ENCODE results near the gene CXCL11. TPM values are rescaled to one million over a fixed set of nuclear protein-coding genes. Genes with fewer than 3 reads are reported as not detected.
"Not testable (repeated sequence)": the region's sequence is repeated elsewhere in the genome, so short reads cannot be mapped to it uniquely, and the experiment has no call there.

CXCL11 gene
- total RNA-seq, 2 experiments from 2014 or later, result not detected

DNA sequence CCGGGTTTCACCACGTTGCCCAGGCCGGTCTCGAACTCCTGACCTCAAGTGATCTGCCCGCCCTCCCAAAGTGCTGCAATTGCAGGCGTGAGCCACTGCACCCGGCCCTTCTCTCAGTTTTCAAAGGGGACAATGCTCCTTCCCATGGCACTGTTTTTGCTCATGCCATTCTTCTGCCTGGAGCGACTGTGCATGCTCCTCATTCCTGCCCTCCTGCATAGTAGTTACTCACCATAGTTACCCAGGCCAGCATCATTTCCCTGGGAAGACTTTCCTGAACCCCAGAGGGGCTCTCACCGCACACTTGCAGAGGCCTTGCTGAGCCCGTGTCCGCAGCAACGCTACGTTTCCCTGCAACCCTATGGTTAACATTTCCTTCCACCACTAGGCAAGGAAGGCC lies 25.3 kb downstream of the CXCL11 start:
- ChIA-PET CTCF (interaction anchor here (1.0 to 1.5 kb wide), 3 partner anchors 14 to 94 kb away, joined by 3 to 7 read pairs (median 5); no protein-coding TSS in a partner anchor), POLR2A (no interaction called here)
- Mint-ChIP-seq H3K27me3 (peaks cover 18% of the 10 kb centered on the region), H3K4me3 (no peak overlapping the region), H3K27ac (no peak overlapping the region), H3K36me3 (ENCODE audit: low read depth) (no peaks in the 10 kb centered on the region), H3K9me3 (no peaks in the 10 kb centered on the region), H3K4me1 (peaks cover 6% of the 10 kb centered on the region)
- no peak for DNase-seq

DNA sequence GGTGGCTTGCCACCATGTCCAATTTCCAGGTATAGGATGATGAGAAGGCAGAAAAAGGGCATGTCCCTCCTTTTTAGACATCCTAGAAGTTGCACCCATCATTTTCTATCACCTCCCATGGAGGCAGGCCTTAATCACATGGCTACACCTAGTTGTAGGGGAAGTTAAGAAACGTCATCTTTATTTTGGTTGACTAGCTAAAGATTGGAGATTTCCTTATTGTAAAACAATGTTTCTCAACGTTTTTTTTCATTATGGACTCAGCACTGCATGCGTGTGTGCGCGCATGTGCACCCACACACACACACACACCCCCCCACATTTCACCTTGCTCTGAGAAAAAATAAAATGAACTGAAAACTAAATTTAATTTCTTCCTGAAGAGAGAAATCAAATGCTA lies 26.6 kb downstream of the CXCL11 start:
- H3K4me3 Mint-ChIP-seq, result no peak overlapping the region
- ChIA-PET CTCF (interaction anchor here (0.6 to 1.5 kb wide), 6 partner anchors 13 to 93 kb away, joined by 3 to 7 read pairs (median 4); no protein-coding TSS in a partner anchor), POLR2A (no interaction called here)
- H3K27me3 Mint-ChIP-seq, result peaks cover 16% of the 10 kb centered on the region
- peaks cover 6% of the 10 kb centered on the region for H3K4me1 Mint-ChIP-seq
- no peaks in the 10 kb centered on the region for H3K9me3 Mint-ChIP-seq
- H3K27ac Mint-ChIP-seq, result no peak overlapping the region
- DNase-seq, result no peak
- no peaks in the 10 kb centered on the region for H3K36me3 Mint-ChIP-seq (ENCODE audit: low read depth)

DNA sequence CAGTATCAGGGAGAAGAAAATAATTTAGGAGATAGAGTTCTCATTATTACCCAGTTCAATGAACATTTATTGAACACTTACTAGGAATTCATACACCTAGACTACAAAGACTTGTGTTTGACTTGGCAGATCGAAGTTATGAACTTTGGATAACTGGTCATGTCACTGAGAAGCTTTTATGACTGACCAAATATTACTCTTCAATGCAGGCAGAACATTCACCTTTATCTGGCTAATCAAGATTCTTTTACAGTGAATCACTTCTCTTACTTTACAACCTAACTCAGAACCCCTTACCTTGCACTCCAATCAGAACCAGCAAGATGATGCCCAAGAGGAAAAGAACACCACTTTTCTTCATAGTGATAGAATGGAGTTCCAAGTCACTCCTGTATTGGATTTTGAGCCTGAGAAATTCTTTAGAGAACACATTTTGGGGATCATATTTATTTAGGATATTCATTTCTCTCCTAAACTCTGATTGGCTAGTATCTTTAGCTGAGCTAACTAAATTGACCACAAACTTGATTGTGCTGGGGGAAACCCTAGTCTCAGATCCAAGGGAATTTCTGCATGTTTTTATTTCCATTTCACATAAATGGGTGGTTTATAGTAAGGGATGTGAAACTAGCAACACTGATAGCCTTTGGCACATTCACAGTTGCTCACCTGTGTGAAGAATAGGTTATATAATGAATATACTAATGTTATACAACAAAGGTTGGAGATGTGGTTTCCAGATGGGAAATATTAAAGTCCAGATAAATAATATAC lies 28.6 kb downstream of the CXCL11 start, which contains the start of gene CXCL9:
CXCL9 (minus strand) TSS at position 421 of the 774 bp plus-strand sequence; CDS start at position 361, 60 bp downstream.
- H3K9me3 Mint-ChIP-seq, result no peaks in the 10 kb centered on the region
- no peak within 1 kb of the TSS for H3K4me3 Mint-ChIP-seq
- ChIA-PET CTCF (no interaction called here), POLR2A (no interaction called here)
- no peak within 1 kb of the TSS for H3K27ac Mint-ChIP-seq
- no peak for DNase-seq
- no peaks in the 10 kb centered on the region for H3K36me3 Mint-ChIP-seq (ENCODE audit: low read depth)
- H3K4me1 Mint-ChIP-seq, result peaks cover 7% of the 10 kb centered on the region
- peaks cover 16% of the 10 kb centered on the region for H3K27me3 Mint-ChIP-seq

DNA sequence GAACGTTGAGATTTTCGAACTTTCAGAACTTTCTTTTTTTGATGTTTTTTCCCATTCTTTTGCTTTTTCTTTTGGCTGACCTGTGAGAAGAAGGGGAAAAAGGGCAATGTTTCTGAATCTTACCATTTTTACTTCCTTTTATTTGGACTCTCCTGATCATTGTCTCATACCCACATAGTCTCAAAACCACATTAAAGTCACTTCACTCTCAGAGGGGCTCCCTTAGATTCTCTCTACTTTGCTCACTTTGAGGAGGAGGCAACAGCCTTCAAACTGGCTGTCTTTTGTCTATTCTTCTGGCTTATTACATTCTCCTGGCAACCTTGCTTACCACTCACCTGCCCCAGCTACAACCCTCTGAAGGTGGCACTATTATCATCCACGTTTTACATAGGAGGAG lies 32.2 kb downstream of the CXCL11 start:
- peaks cover 8% of the 10 kb centered on the region for H3K4me1 Mint-ChIP-seq
- no peaks in the 10 kb centered on the region for H3K36me3 Mint-ChIP-seq (ENCODE audit: low read depth)
- no peak for DNase-seq
- H3K27me3 Mint-ChIP-seq, result peaks cover 10% of the 10 kb centered on the region
- ChIA-PET POLR2A (no interaction called here), CTCF (interaction anchor here (1.1 to 1.6 kb wide), 2 partner anchors 10 to 59 kb away, joined by 4 to 6 read pairs; no protein-coding TSS in a partner anchor)
- no peak overlapping the region for H3K4me3 Mint-ChIP-seq
- H3K27ac Mint-ChIP-seq, result no peak overlapping the region
- no peaks in the 10 kb centered on the region for H3K9me3 Mint-ChIP-seq

DNA sequence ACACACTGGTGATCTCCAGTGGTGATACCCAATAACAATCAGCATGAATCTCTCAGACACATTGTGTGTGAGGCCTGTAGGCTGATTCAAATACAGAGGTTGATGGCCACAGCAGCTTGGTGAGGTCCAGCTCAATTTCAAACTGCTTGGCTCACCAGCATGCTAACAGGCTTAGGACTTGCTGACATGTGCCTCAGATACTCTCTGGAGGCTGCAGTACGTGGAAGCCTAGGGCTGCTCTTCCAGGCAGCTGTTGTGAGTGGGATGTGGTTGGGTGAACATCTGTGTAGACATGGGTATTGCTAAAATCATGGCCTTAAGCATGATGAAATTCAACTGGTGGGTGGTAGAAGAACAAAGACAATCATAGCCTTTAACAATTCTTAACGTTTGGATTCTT lies 32.8 kb downstream of the CXCL11 start:
- Mint-ChIP-seq H3K4me1 (peaks cover 8% of the 10 kb centered on the region), H3K9me3 (no peaks in the 10 kb centered on the region), H3K27ac (no peak overlapping the region), H3K36me3 (ENCODE audit: low read depth) (no peaks in the 10 kb centered on the region), H3K4me3 (no peak overlapping the region), H3K27me3 (peaks cover 4% of the 10 kb centered on the region)
- no peak for DNase-seq
- ChIA-PET POLR2A (no interaction called here), CTCF (interaction anchor here (1.1 to 1.6 kb wide), 2 partner anchors 10 to 59 kb away, joined by 4 to 6 read pairs; no protein-coding TSS in a partner anchor)

DNA sequence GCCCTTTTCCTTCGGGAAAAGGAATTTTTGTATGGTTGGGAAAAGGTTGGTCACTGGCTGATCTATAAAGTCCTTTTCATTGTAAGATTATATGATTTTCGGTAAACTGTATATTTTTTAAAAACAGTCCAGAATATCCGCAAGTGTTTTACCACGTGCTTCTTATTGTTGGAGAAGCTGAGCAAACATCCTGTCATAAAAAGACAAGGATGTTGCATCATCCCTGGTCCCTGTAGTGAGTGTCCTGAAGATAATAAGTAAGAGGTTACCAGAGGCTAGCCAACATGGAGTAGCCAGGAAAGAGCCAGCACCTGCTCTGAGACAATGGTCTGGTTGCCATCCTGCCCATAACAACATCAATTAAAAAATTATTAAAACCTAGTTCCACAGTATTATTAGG lies 33.7 kb downstream of the CXCL11 start:
- DNase-seq, result no peak
- H3K36me3 Mint-ChIP-seq (ENCODE audit: low read depth), result no peaks in the 10 kb centered on the region
- no peaks in the 10 kb centered on the region for H3K9me3 Mint-ChIP-seq
- H3K27ac Mint-ChIP-seq, result no peak overlapping the region
- CTCF ChIA-PET, result interaction anchor here (1.1 to 1.6 kb wide), 2 partner anchors 11 to 60 kb away, joined by 4 to 6 read pairs; no protein-coding TSS in a partner anchor
- no peak overlapping the region for H3K4me3 Mint-ChIP-seq
- H3K27me3 Mint-ChIP-seq, result peaks cover 4% of the 10 kb centered on the region
- H3K4me1 Mint-ChIP-seq, result peaks cover 8% of the 10 kb centered on the region
- POLR2A ChIA-PET, result no interaction called here

DNA sequence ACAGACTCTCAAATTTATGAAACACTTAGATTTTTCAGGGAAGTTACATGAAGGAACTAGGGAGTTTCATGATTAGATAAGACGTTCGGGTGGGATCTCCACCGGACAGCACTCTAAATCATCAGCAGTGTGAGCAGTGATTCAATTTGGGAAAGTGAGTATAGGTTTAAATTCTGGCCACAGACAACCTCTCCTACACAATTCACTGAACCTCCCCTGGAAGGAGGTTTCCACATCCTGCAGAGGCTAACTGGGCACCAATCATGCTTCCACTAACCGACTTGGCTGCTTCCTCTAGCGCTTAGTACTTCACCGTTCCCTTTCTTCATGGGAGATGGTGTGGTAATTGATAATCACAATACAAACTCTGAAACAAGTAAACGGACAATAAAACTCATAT lies 34.2 kb downstream of the CXCL11 start:
- H3K9me3 Mint-ChIP-seq, result no peaks in the 10 kb centered on the region
- no peaks in the 10 kb centered on the region for H3K36me3 Mint-ChIP-seq (ENCODE audit: low read depth)
- ChIA-PET POLR2A (no interaction called here), CTCF (no interaction called here)
- peaks cover 8% of the 10 kb centered on the region for H3K4me1 Mint-ChIP-seq
- peaks cover 4% of the 10 kb centered on the region for H3K27me3 Mint-ChIP-seq
- no peak overlapping the region for H3K27ac Mint-ChIP-seq
- no peak for DNase-seq
- H3K4me3 Mint-ChIP-seq, result no peak overlapping the region

DNA sequence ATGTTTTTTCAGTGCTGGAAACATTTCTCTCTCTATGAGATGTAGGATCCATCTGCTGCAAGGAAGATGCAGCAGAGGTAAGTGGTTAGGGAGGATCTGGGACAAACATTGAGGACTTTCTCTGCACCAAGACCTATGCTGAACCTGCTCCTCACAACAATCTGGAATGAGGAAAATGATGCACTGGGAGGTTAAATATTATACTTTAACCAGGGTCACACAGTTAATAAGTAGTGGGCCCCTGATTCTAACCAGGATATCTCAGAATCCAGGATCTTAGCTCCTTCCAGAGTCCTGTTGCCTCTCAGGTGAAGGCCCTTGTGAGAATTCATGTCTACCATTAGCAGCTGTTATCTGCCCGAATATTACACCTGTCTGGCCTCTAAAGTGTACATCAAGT lies 35.6 kb downstream of the CXCL11 start:
- CTCF ChIA-PET, result interaction anchor here (0.9 kb wide), 1 partner anchor 54 kb away, joined by 3 read pairs; no protein-coding TSS in a partner anchor
- Mint-ChIP-seq H3K36me3 (ENCODE audit: low read depth) (no peaks in the 10 kb centered on the region), H3K27me3 (peaks cover 4% of the 10 kb centered on the region), H3K4me1 (peaks cover 12% of the 10 kb centered on the region), H3K27ac (no peak overlapping the region), H3K4me3 (no peak overlapping the region), H3K9me3 (no peaks in the 10 kb centered on the region)
- POLR2A ChIA-PET, result no interaction called here
- no peak for DNase-seq

DNA sequence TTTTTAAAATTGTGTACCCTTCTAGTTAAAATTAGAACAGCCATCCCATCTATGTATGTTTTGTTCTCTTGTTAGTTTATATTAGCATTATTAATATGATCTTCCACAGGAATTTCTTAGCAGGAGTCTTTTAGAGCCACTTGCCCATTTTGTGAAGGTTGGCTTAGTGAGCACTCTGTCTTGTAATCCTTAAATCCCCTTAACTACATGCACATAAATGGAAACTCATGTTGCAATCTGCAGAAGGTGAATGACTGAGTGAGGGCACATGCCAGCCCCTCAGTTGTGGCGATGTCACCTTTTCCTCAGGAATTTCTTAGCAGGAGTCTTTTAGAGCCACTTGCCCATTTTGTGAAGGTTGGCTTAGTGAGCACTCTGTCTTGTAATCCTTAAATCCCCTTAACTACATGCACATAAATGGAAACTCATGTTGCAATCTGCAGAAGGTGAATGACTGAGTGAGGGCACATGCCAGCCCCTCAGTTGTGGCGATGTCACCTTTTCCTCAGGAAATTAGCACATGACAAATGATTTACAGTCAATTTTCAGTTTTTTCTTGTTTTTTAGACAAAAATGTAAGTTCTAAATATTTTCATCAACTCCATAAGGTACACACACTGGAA lies 37.2 kb downstream of the CXCL11 start:
- H3K27me3 Mint-ChIP-seq; H3K27ac Mint-ChIP-seq; H3K36me3 Mint-ChIP-seq (ENCODE audit: low read depth); H3K4me3 Mint-ChIP-seq; CTCF ChIA-PET; POLR2A ChIA-PET; DNase-seq; H3K9me3 Mint-ChIP-seq: not testable (repeated sequence)
- peaks cover 12% of the 10 kb centered on the region for H3K4me1 Mint-ChIP-seq

DNA sequence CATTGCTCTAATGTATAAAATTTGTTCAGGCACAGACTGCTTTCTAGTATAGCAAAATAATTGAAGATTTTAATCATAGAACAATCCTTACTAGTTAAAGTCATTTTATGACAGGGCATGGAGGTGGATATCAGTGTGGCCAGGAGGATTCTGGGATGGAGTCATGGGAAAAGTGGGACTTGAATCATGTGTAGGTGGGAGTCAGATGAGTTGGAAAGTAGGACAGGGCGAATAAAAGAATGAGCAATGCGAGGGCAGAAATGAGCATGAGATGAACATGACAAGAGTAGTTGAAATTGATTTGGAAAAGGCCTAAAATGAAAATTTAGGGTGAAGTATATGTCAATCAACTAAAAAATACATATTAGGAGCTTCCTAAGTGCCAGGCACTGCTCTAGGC lies 37.9 kb downstream of the CXCL11 start:
- CTCF ChIA-PET, result no interaction called here
- Mint-ChIP-seq H3K36me3 (ENCODE audit: low read depth) (no peaks in the 10 kb centered on the region), H3K27me3 (no peaks in the 10 kb centered on the region), H3K4me3 (no peak overlapping the region), H3K9me3 (no peaks in the 10 kb centered on the region), H3K4me1 (peaks cover 12% of the 10 kb centered on the region), H3K27ac (no peak overlapping the region)
- DNase-seq, result no peak
- POLR2A ChIA-PET, result no interaction called here

DNA sequence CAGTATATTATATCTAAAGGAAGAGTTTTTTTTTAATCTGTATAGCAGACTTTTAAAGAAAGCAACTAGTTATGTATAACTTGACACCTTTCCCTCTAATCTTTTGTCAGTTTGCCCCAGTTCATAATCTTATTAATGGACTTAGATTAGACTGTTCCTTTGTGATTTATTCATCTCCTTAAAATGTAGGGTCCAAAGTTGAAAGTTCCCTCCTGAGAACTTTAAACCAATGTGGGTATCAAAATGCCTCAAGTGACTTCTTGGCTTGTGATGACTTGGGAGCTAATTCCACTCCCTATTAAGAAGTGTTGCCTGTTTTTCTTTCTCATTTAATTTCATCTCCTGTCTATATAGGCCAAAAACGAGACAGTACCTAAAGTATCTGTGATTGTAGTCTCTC lies 38.8 kb downstream of the CXCL11 start:
- H3K27ac Mint-ChIP-seq, result no peak overlapping the region

DNA sequence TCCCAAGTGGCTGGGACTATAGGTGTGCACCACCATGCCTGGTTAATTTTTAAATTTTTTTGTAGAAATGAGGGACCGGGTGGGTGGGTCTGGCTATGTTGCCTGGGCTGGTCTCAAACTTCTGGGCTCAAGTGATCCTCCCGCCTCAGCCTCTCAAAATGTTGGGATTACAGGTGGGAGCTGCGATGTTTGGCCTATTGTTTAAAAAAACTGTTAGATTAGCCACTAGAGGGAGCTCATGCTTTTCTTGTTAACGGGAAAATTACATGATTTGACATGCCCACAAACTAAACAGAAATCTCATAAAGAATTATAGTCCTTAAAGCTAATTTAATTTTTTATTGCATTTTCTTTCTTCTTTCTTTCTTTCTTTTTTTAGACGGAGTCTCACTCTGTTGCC lies 40.1 kb downstream of the CXCL11 start:
- H3K27me3 Mint-ChIP-seq, result peaks cover 2% of the 10 kb centered on the region
- peaks cover 14% of the 10 kb centered on the region for H3K4me1 Mint-ChIP-seq
- H3K4me3 Mint-ChIP-seq, result no peak overlapping the region
- ChIA-PET CTCF (interaction anchor here (0.7 to 2.3 kb wide), 20 partner anchors 13 to 98 kb away, joined by 3 to 20 read pairs (median 4); partner anchors contain the start of gene CXCL11), POLR2A (no interaction called here)
- H3K9me3 Mint-ChIP-seq, result no peaks in the 10 kb centered on the region
- H3K27ac Mint-ChIP-seq, result no peak overlapping the region
- no peaks in the 10 kb centered on the region for H3K36me3 Mint-ChIP-seq (ENCODE audit: low read depth)
- DNase-seq, result peak; percentile 16

More for the DNA sequence above, 38.8 kb downstream of the CXCL11 start:
- H3K4me3 Mint-ChIP-seq, result no peak overlapping the region
- ChIA-PET CTCF (interaction anchor here (1.1 to 2.3 kb wide), 6 partner anchors 13 to 72 kb away, joined by 3 to 20 read pairs (median 9); no protein-coding TSS in a partner anchor), POLR2A (no interaction called here)
- H3K27me3 Mint-ChIP-seq, result peaks cover 2% of the 10 kb centered on the region
- no peaks in the 10 kb centered on the region for H3K36me3 Mint-ChIP-seq (ENCODE audit: low read depth)
- no peak for DNase-seq
- H3K9me3 Mint-ChIP-seq, result no peaks in the 10 kb centered on the region
- H3K4me1 Mint-ChIP-seq, result peaks cover 8% of the 10 kb centered on the region

DNA sequence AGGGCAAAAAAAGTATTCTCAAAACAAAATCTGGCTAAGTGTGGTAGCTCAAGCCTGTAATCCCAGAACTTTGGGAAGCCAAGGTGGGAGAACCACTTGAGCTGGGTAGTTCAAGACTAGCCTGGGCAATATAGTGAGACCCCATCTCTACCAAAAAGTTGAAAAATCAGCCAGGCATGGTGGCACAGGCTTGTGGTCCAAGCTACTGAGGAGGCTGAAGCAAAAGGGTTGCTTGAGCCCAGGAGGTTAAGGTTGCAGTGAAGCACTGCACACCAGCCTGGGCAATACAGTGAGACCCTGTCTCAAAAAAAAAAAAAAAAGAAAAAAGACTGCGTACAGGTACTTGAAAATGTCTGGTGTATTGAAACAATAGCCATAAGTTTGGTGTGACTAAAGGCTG lies 43.4 kb downstream of the CXCL11 start:
- Mint-ChIP-seq H3K27ac (no peak overlapping the region), H3K9me3 (no peaks in the 10 kb centered on the region), H3K4me3 (no peak overlapping the region), H3K27me3 (peaks cover 2% of the 10 kb centered on the region), H3K36me3 (ENCODE audit: low read depth) (peaks cover 14% of the 10 kb centered on the region), H3K4me1 (peaks cover 32% of the 10 kb centered on the region)
- DNase-seq, result no peak
- ChIA-PET CTCF (interaction anchor here (0.6 to 1.1 kb wide), 5 partner anchors 52 to 271 kb away, joined by 3 read pairs; partner anchors contain the start of gene USO1), POLR2A (no interaction called here)
